ENCODE results near the gene PPP4R2. TPM values are rescaled to one million over a fixed set of nuclear protein-coding genes. Genes with fewer than 3 reads are reported as not detected.

Gene PPP4R2
- polyA plus RNA-seq, 1 donor, result 59.0 TPM

- DNase-seq (ENCODE audit: low read depth), result no peak
Measured at GRCh38 chr3:73069775-73070444, 73.3 kb downstream of the PPP4R2 start.

DNA sequence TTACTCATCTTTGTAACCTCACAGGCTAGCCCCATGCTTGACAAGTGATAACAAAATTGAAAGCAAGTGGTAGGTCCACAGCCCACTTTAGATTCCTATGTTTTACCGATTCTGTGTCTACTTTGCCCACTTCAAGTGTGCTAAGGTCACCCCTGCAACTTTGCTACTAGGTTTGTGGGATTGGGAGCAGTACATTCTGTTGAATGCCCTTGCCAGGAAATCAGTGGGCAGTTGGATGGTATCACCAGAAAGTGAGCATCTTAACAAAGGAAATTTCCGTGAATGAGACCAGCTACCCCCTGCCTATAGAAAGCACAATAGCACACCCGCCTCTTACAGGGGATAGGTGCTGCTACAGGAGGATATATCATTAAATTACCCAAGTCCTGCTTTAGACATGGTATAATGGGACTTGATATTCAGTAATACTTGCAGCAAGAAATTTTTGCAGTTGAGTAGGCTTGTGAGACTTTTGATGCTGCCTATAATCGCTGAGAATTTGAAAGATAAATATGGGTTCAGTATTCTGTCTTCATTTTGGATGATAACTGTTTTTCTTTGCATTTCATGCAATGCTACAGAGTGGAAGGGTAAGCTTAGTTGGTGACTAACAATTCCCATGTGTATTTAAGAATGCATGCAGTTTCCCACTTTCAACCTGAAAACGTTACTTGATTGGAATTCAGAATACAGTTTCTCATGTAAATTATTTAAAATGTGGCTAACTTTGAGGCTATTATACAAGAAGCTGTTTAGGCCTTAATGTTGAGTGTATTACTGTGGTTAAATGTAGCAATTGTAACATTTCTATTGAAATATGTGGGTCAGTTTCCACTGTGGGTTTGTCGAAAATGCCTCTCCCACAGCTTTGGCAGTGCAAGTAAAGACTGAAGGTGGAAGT lies 74.3 kb downstream of the PPP4R2 start:
- DNase-seq (ENCODE audit: low read depth), result no peak

DNA sequence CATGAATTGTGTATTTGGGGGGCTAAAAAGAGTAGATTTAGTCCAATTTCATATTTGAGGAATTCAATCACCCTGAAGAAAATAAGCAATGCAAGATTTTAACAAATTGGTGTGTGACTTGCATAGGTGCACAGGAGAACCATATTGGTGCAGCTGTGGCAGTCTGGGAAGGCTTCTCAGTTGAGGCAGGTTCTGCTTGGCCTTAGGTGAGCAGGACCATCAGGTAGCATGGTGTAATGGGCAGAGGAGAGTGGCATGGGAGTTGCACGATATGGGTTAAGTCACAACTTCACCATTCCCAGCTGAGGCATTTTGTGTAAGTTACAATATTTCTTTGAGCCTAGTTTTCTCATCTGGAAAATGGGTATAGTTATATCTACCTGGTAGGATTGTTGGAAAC lies 75.3 kb downstream of the PPP4R2 start:
- no peak for DNase-seq (ENCODE audit: low read depth)

DNA sequence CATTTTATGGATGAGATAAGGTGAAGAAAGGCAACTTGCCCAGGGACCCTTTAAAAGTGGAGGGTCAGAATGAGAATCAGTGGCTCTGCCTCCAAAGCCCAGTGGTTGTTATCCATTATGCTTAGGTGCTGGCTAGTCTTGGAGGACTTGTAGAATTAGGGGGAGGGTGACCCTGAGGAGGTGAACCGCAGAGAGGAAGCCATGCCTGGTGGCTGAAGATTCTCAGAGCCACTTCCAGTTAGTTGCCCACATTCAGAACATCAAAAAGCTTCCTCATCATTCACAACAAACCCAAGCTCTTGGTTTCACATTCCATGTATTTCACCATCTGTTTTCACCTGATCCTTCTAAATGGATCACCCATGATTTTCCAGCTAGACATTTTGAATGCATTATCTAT lies 76.0 kb downstream of the PPP4R2 start:
- DNase-seq (ENCODE audit: low read depth), result no peak

GRCh38 chr3:73073091-73073707 lies 76.6 kb downstream of the PPP4R2 start:
- DNase-seq (ENCODE audit: low read depth), result no peak

- no peak for DNase-seq (ENCODE audit: low read depth)
Measured at GRCh38 chr3:73074781-73075180, 78.2 kb downstream of the PPP4R2 start.

- DNase-seq (ENCODE audit: low read depth), result no peak
Measured at GRCh38 chr3:73080216-73080966, 83.8 kb downstream of the PPP4R2 start.

DNA sequence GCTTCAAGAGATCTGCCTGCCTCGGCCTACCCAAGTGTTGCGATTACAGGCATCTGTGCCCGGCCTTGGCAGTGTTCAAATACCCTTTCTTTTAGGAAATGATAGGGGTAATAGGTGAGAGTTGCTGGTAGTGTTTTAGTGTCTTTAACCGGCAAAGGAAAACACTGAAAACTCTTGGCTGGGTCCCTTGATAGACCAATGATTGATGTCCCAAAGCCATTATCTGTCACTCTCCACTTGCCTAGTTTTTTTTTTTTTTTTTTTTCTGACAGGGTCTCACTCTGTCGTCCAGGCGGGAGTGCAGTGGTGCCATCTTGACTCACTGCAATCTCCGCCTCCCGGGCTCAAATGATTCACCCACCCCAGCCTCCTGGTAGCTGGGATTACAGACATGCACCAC lies 84.5 kb downstream of the PPP4R2 start:
- DNase-seq (ENCODE audit: low read depth), result no peak

- DNase-seq (ENCODE audit: low read depth), result no peak
Measured at GRCh38 chr3:73084170-73084569, 87.6 kb downstream of the PPP4R2 start.

- DNase-seq (ENCODE audit: low read depth), result peak; percentile 26
Measured at GRCh38 chr3:73086071-73086494, 89.5 kb downstream of the PPP4R2 start.

- DNase-seq (ENCODE audit: low read depth), result no peak
Measured at GRCh38 chr3:73094129-73094528, 97.5 kb downstream of the PPP4R2 start.

- DNase-seq (ENCODE audit: low read depth), result no peak
Measured at GRCh38 chr3:73094951-73095350, 98.3 kb downstream of the PPP4R2 start.

GRCh38 chr3:73096169-73096568 lies 99.6 kb downstream of the PPP4R2 start:
- no peak for DNase-seq (ENCODE audit: low read depth)

- DNase-seq (ENCODE audit: low read depth), result no peak
Measured at GRCh38 chr3:73098026-73098425, 101.4 kb downstream of the PPP4R2 start.

DNA sequence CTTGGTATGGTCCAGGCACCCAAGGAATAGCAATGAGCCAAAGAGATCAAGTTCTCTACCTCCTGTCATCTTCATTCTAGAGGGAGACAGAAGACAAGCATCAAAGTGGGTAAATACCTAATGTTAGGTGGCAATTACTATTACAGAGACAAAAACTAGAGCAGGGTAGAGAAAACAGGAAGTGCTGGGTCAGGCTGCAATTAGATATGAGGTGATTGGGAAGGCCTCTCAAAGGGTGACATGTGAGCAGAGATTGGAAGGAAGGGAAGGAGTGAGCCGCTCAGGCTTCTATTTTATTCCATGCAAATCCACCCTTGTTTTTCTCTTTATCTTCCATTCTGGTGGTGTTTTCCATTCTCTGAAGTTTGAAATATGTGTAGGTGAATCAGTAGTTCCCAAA lies 102.3 kb downstream of the PPP4R2 start:
- DNase-seq (ENCODE audit: low read depth), result no peak

- peak; percentile 89 for DNase-seq (ENCODE audit: low read depth)
Measured at GRCh38 chr3:73100741-73101559, 104.3 kb downstream of the PPP4R2 start.

GRCh38 chr3:73101881-73102280 lies 105.3 kb downstream of the PPP4R2 start:
- DNase-seq (ENCODE audit: low read depth), result no peak

DNA sequence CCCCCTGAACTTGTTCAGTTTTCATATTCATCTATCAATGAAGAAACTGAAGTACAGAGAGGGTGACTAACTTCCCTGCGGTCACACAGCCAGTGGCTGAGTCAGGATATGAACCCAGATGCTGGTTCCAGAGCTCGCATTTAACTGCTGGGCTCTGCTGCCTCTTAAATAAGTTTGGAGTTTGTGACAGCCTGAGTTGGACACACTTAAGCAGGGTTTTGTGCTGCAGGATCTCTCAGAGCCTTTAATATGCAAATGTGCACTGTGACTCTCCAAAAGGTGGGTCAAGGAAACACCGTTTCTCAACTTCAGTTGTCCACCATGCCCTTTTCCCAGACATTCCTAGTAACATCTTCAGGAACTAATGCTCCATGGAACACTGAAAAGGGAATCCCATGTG lies 110.6 kb downstream of the PPP4R2 start:
- DNase-seq (ENCODE audit: low read depth), result no peak

- no peak for DNase-seq (ENCODE audit: low read depth)
Measured at GRCh38 chr3:73107676-73108187, 111.1 kb downstream of the PPP4R2 start.

DNA sequence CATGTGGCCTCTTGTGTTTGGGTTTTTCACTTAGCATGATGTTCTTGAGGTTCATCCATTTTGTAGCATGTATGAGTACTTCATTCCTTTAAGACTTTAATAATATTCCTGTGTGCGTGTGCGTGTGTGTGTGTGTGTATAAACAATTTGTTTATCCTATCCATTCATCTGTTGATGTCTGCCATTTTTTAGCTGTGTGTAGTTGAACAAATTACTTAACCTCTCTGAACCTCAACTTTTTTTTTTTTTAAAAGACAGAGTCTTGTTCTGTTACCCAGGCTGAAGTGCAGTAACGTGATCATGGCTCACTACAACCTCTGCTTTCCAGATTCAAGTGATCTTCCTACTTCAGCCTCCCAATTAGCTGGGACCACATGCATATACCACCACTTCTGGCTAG lies 112.1 kb downstream of the PPP4R2 start:
- no peak for DNase-seq (ENCODE audit: low read depth)

DNA sequence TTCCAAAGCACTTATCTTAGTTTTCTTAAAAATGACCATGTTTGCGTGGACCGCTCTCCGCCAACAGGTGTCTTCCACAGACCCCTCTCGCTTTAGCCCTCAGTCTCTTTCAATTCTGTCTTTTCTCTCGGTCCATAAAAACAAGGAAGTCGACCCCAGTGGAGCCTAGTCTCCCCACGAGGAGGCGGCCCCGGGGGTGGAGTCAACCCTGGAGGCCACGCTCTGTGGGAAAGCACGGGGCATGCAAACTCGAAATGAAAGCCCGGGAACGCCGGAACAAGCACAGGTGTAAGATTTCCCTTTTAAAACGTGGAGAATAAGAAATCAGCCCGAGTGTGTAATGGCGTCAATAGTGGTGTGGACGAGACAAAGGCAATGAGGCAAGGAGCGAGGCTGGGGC lies 113.9 kb downstream of the PPP4R2 start:
- no peak for DNase-seq (ENCODE audit: low read depth)
